SK-N-MC (cell line): ENCODE data around the gene NHSL2.

Experiments used
- EZH2 ChIP-seq: fragments of 200-600 bp; sonication (generic); IDR thresholded peaks from one replicate; pipeline ENCODE4 v1.6.1; 2017; ENCODE audit warnings: antibody characterized with exemption
- FOXP2 ChIP-seq: optimal IDR thresholded peaks from 2 replicates; pipeline ENCODE3; 2011; ENCODE audit warnings: mild to moderate bottlenecking, moderate library complexity; ENCODE audit not compliant: insufficient read depth; ENCODE audit errors: extremely low read length, control extremely low read depth
- POLR2AphosphoS5 ChIP-seq: IDR thresholded peaks from 2 replicates; pipeline ENCODE4 v1.6.1; 2012; ENCODE audit warnings: mild to moderate bottlenecking, low read depth, low read length, borderline replicate concordance

- TF ChIP-seq POLR2AphosphoS5, result no peak
- TF ChIP-seq EZH2, result no peak
- no peak for TF ChIP-seq FOXP2
Observed at GRCh38 chrX:71955530-71956120, 45.0 kb downstream of the NHSL2 start.
